GM21526 (cell line): Measurements from ENCODE around the gene FIGNL1.

Source experiments
- ATAC-seq: cut with Tn5 transposase; IDR thresholded peaks from one replicate; pipeline ENCODE4 v1.9.1; 2021; ENCODE audit warnings: moderate library complexity; ENCODE audit not compliant: unreplicated experiment, low FRiP score

The FIGNL1 gene, protein sequence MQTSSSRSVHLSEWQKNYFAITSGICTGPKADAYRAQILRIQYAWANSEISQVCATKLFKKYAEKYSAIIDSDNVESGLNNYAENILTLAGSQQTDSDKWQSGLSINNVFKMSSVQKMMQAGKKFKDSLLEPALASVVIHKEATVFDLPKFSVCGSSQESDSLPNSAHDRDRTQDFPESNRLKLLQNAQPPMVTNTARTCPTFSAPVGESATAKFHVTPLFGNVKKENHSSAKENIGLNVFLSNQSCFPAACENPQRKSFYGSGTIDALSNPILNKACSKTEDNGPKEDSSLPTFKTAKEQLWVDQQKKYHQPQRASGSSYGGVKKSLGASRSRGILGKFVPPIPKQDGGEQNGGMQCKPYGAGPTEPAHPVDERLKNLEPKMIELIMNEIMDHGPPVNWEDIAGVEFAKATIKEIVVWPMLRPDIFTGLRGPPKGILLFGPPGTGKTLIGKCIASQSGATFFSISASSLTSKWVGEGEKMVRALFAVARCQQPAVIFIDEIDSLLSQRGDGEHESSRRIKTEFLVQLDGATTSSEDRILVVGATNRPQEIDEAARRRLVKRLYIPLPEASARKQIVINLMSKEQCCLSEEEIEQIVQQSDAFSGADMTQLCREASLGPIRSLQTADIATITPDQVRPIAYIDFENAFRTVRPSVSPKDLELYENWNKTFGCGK

DNA sequence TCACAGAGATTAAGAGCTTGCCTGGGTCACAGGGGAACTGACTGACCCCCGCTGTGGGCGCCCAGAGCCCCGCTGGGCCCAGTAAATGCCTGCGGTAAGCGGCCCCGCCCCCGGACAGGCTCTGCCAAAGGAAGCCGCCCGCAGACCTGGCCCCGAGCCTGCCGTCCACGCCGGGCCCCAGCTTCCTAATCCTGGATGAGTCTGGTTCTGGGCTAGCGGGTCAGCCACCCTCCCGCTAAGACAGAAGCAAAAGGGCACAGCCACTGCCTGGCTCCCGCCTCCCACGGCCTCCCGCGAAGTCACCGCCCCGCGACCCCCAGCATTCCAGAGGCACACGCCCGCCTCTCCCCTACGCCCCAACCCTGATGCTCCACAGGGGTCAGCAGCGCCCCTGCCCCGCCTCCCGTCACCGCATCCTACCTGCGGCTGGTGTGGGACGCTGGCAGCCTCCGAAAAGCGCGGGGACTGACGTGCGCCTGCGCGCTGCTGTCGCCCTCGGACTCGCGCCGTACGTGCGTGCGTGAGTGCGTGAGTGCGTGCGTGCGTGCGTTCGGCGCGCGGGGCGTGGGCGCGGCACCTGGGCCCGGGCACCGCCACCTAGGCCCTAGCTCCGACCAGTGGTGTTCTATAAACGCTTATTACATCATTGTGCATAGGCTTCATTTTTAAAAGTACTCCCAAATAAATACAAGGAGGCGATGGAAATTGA, at the start of gene FIGNL1:
Gene FIGNL1 (minus strand): TSS at position 470 of the 709 bp plus-strand sequence. CDS start 3,063 bp downstream, outside the sequence.
- ATAC-seq: peak; percentile 81

DNA sequence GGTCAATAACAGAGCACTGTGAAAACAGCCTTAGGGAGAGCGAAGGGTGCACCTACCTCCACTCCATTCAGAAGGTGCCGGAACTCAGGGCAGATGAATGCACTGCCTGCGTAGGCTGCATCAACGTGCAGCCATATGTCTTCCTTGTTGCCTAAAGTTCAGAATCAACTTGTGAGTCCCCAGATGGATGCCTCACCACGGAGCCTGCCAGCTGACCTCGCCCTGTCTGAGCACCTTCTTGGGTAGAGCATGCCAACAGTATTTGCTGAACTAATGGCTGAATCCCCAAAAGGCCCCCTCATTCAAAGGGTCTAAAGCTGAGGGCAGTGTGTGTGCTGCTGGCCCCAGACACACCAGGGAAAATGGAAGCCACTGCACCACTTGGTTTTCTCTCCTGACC, 48.9 kb upstream of the FIGNL1 start:
- ATAC-seq: no peak

DNA sequence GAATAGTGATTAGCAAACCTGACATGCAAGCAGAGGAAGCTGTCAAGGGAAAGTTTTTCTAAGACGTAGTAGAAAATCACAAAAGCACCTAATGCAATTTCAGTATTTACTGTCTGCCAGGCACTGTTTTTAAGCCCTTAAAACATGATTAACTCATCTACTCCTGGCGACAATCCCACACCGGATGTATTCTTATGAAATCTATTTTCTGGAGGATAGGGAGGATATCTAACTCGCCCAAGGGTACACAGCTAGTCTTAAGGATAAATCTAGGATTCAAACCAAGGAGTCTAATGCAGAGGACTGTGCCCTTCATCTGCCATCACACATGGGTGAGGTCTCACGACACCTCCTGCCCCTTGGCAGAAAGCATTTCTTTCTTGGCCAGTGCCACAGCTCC, 47.8 kb upstream of the FIGNL1 start:
- ATAC-seq: no peak

- no peak for ATAC-seq
Observed at GRCh38 chr7:50497068-50497642, 47.0 kb upstream of the FIGNL1 start.

- ATAC-seq: no peak
Observed at GRCh38 chr7:50496569-50496968, 46.4 kb upstream of the FIGNL1 start.

DNA sequence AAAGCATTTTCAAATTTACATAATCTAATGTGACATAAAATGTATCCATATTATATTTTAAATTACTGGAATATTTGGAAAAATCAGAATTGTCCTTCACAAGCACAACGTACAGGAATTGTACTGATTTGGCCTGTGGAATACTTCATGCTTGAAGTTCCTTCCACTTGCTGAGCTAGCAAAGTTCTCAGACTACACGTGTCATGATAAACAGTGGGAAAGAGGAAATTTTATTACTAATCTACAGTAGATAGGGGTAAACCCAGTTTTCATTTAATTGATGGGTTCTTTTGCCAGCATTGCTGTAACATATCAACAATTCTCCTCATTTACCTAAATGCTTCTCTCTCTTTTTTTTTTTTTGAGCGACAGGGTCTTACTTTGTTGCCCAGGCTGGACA, 45.6 kb upstream of the FIGNL1 start:
- no peak for ATAC-seq

GRCh38 chr7:50492770-50493519, 42.8 kb upstream of the FIGNL1 start:
- no peak for ATAC-seq

DNA sequence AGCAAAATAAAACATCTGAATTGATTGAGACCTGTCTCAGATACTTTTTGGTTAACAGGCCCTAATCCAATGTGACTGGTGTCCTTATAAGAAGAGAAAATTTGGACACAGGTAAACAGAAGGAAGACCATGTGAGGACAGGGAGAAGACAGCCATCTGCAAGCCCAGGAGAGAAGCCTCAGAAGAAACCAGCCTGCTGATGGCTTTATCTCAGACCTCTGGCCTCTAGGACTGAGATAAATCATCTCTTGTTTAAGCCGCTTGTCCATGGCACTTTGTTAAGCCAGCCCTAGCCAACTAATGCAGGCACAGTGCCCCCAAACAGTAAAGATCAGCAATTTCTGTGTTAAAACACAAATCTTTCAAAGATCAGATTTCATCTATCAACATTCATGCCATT, 41.8 kb upstream of the FIGNL1 start:
- ATAC-seq: no peak

DNA sequence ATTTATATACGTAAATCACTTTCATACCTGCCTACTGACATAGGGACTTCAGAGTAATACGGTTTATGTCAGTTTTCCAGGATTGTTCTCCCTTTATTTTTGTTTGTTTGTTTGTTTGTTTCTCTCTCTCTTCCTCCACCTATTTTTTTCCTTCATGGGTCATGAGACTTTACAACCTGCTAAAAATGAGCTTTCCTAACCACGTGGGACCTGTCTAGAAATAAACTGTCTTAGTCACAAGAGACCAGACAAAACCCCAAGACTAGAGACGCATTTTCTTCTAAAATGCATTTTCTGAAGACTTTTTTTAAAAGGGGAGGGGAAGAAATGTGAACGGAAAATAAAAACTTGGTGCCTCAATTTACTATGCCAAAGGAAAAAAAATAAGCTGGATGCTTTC, 41.1 kb upstream of the FIGNL1 start:
- no peak for ATAC-seq

GRCh38 chr7:50488379-50488778, 38.2 kb upstream of the FIGNL1 start:
- no peak for ATAC-seq

DNA sequence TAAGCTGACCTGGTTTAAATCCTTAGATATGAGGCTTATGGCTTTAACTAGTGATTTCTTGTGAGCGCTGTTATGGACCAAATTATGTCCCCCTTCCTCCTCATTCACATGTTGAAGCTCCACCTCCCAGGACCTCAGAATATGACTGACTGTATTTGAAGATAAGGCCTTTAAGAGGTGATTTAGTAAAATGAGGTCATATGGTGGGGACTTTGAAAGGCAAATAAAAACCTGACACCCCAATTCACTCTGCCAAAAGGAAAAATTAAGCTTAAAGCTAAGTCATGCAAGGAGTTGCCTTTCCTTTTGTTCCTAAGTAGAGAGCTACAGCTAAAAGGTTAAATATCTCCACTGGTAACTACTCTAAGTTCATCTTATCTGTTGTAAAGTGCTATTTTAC, 36.4 kb upstream of the FIGNL1 start:
- ATAC-seq: no peak

GRCh38 chr7:50481867-50482266, 31.7 kb upstream of the FIGNL1 start:
- ATAC-seq: no peak

GRCh38 chr7:50480797-50481196, 30.6 kb upstream of the FIGNL1 start:
- ATAC-seq: no peak

DNA sequence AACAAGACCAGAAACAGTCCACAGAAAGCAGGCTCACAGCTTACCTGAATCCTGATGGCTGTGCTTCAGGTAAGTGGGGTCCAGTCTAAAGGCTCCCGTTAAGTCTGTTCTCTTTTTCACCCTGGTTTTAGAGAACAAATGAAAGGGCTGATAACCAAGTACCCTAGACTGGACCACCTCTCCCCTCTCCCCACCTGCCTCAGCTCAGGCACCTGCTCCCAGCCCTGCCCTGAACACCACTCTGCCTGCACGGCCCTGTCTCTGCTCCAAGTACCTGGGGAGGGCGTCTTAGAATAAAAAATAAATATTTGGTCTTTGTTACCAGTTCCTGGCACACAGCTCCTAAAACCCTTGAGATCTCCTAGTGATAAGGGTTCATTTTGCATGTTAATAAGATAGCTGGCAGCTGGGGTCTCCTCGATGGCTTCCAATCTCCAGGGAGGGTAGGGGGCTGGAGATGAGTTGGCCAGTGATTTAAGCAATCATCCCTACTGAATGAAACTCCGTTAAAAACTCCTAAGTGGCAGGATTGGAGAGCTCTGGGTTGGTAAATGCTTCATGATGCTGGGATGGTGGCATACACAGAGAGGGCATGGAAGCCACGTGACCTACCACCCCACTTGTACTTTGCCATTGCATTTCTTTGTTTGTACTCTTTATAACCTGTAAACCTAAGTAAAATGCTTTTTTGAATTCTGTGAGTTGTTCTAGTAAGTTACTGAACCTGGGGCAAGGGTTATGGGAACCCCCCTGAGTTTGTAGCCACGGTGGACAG, 29.8 kb upstream of the FIGNL1 start:
- no peak for ATAC-seq

- ATAC-seq: no peak
Observed at GRCh38 chr7:50477640-50478039, 27.5 kb upstream of the FIGNL1 start.

DNA sequence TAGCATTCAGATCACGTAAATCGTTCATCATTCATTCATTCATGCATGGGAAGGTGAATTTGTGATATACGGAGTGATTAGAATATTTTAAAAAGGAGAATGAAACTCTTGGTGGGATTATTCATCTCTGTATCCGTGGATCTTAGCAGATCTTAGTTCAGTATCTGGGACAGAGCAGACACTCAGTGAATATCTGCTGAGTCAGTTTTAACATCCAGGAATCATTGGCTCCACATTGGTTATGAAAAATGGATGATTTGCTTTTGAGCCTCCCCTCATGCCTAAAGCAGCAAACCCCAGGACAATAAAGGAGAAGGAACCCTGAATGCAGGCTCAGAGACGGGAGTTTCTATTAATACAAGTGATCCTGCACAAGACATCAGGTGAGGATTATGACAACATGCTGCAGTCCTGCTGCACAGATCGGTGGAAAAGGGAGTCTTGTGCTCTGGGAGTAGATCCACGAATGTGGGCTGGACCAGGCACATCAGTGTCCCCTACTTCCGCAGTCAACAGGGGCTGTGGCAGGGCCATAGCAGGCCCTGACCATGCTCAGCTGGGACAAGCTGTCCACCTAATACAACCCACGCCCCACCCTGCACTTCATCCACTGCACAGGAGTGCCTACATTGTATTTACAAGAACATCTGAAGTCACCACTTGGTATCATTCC, 26.9 kb upstream of the FIGNL1 start:
- ATAC-seq: no peak

- ATAC-seq: no peak
Observed at GRCh38 chr7:50475340-50475739, 25.2 kb upstream of the FIGNL1 start.

- no peak for ATAC-seq
Observed at GRCh38 chr7:50474382-50475160, 24.4 kb upstream of the FIGNL1 start.
